Transverse colon (tissue), 4 donors: ENCODE results near the gene THSD4.

ENCODE experiments used
- POLR2AphosphoS5 ChIP-seq, 3 donors: sonication (generic); formaldehyde crosslinking; IDR thresholded peaks; one replicate each; pipeline ENCODE4 v1.6.1; 2016; ENCODE audit warnings: antibody characterized with exemption in 3 of 3
- TF ChIP-seq, protein P1 (sequence below), 5 experiments: fragments of 200-600 bp in 3 of 5; fragments of 450-650 bp in 2 of 5; sonication (generic) in 3 of 5; IDR thresholded peaks; 1 replicate in 2 of 5; 2 replicates in 3 of 5; pipeline ENCODE4 v1.5.1; 2016 to 2017; ENCODE audit warnings: antibody characterized with exemption in 5 of 5, inconsistent platforms in 3 of 5, mild to moderate bottlenecking in 2 of 5, moderate library complexity in 1 of 5

DNA sequence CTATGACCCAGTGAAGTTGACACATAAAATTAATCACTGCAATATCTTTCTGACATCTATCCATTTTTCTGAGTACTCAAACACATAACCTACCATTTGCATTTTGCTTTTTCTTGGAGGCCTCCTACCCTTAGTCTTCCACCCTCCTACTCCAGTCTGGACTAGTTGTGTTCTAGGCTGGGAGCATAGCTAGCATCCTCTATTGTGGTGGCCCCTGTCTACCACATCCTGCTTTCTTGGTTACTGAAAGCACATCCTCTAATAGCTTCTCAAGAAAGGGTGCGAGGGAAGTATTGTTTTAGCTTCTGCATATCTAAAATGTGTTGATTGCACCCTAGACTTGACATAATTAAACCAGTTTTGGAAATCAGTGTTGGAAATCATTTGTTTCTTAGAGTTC is 176.5 kb downstream of the THSD4 start:
- TF ChIP-seq, protein P1, sequence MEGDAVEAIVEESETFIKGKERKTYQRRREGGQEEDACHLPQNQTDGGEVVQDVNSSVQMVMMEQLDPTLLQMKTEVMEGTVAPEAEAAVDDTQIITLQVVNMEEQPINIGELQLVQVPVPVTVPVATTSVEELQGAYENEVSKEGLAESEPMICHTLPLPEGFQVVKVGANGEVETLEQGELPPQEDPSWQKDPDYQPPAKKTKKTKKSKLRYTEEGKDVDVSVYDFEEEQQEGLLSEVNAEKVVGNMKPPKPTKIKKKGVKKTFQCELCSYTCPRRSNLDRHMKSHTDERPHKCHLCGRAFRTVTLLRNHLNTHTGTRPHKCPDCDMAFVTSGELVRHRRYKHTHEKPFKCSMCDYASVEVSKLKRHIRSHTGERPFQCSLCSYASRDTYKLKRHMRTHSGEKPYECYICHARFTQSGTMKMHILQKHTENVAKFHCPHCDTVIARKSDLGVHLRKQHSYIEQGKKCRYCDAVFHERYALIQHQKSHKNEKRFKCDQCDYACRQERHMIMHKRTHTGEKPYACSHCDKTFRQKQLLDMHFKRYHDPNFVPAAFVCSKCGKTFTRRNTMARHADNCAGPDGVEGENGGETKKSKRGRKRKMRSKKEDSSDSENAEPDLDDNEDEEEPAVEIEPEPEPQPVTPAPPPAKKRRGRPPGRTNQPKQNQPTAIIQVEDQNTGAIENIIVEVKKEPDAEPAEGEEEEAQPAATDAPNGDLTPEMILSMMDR (IDR thresholded peaks at IDR 0.05), result no peak
- no peak for TF ChIP-seq POLR2AphosphoS5 (IDR thresholded peaks at IDR 0.05)
